T-helper 2 cell treated with Interferon-gamma antibody and Interleukin-4, amounts not matched to agents 5 μg/mL and 100 μg/mL, for 36 hours (primary cell): ENCODE results near the gene MAPK14.
A peak's percentile ranks its signal among the peaks of the same experiment; 100 is the strongest.

Source experiments
- DNase-seq: peaks from one replicate; pipeline ENCODE4 v3.0.0; 2021; ENCODE audit warnings: low spot score
- H3K27ac Mint-ChIP-seq: one replicate; pipeline ENCODE4 v1.8.0; 2021; ENCODE audit warnings: mild to moderate bottlenecking, mixed read lengths
- H3K27me3 Mint-ChIP-seq: one replicate; pipeline ENCODE4 v1.8.0; 2021; ENCODE audit warnings: low read depth, mixed read lengths
- H3K36me3 Mint-ChIP-seq: one replicate; pipeline ENCODE4 v1.8.0; 2021; ENCODE audit warnings: low read depth, mixed read lengths
- H3K4me1 Mint-ChIP-seq: one replicate; pipeline ENCODE4 v1.8.0; 2021; ENCODE audit warnings: low read depth, mixed read lengths
- H3K4me3 Mint-ChIP-seq: one replicate; pipeline ENCODE4 v1.8.0; 2022; ENCODE audit warnings: mild to moderate bottlenecking, moderate library complexity, mixed read lengths
- H3K9me3 Mint-ChIP-seq: one replicate; pipeline ENCODE4 v1.8.0; 2021; ENCODE audit warnings: mixed read lengths

Gene MAPK14

DNA sequence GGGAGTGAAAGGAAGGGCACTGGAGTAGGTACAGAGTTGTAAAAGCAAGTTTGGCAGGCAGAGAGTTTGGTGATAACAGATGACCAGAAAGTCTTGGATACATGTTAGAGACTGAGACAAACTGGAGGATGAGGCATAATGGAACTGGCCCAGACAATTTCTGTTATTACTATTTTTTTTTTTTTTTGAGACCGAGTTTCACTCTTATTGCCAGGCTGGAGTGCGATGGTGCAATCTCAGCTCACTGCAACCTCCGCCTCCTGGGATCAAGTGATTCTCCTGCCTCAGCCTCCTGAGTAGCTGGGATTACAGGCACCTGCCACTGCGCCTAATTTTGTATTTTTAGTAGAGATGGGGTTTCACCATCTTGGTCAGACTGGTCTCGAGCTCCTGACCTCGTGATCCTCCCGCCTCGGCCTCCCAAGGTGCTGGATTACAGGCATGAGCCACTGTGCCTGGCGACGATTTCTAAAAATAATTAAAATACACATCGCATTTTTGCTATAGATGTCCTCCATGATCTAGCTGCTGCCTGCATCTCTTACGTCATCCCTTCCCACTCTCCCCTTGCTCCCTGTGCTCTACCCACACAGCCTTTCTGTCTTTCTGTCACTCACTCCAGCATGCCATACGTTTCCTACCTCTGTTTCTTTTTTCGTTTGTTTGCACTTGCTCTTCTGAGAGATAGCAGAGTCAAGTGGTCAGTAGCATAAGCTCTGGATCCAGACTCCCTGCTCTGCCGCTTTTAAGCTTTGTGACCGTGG is 23.5 kb downstream of the MAPK14 start:
- DNase-seq = no peak
- no peak overlapping the region for H3K27ac Mint-ChIP-seq
- no peak overlapping the region for H3K4me3 Mint-ChIP-seq
- no peaks in the 10 kb centered on the region for H3K27me3 Mint-ChIP-seq
- H3K36me3 Mint-ChIP-seq = peaks cover 9% of the 10 kb centered on the region
- H3K4me1 Mint-ChIP-seq = peaks cover 9% of the 10 kb centered on the region
- no peaks in the 10 kb centered on the region for H3K9me3 Mint-ChIP-seq

DNA sequence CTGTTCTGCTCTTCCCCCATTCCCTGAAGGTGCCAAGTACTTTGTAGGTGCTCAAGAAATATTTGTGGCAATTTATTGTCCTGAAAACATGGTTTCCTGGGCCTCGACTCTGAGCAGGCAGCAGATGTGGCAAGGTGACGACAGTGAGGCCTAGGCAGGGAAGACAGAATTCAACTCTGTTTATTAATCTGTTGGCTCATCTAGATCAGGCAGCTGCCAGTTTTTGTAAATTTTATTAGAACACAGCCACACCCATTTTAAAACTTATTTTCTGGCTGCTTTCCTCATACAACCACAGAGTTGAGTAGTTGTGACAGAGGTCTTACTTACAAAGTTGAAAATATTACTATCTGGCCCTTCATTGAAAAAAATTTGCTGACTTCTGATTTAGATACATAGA is 24.5 kb downstream of the MAPK14 start:
- Mint-ChIP-seq H3K4me1 (peaks cover 10% of the 10 kb centered on the region), H3K9me3 (no peaks in the 10 kb centered on the region), H3K27me3 (no peaks in the 10 kb centered on the region), H3K27ac (no peak overlapping the region), H3K4me3 (no peak overlapping the region), H3K36me3 (peaks cover 6% of the 10 kb centered on the region)
- DNase-seq = no peak

DNA sequence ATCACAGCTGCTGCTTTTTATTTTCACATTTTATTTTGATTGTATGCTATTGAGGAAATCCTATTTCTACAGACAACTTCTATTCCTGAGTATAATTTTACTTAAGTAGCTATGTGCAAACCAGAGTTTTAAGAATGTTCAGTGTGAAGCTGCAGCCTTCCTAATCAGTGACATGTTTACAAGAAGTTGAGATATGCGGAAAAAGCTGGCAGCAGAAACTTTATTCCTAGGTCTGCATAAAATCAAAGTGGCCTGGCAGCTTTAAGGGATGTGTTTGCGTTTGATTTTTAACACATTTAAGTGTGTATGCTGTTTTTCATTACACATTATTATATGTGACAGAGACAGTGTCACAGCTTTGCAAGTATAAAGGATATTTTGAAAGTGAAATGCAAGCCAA is 26.3 kb downstream of the MAPK14 start:
- H3K4me1 Mint-ChIP-seq = peaks cover 9% of the 10 kb centered on the region
- no peak overlapping the region for H3K4me3 Mint-ChIP-seq
- H3K9me3 Mint-ChIP-seq = no peaks in the 10 kb centered on the region
- peaks cover 3% of the 10 kb centered on the region for H3K36me3 Mint-ChIP-seq
- DNase-seq = no peak
- no peak overlapping the region for H3K27ac Mint-ChIP-seq
- H3K27me3 Mint-ChIP-seq = no peaks in the 10 kb centered on the region

DNA sequence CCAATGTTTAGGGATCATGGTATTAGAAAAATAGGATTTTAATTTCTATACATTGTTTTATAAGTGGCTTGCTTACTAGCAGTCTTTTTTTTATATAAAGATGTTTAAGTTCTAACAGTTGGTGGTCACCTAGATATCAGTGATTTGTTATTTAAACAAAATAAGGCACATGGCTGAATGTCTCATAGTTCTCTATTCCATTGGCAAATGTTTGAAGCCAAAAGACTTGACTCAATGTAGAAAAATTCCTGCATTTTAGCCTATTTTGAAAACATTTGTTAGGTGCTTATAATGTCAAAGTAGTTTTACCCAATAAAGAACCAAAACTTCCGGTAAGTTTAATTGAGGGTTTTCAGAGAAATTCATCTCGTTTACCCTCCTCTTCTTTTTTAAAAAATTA is 26.8 kb downstream of the MAPK14 start:
- H3K4me1 Mint-ChIP-seq = peaks cover 9% of the 10 kb centered on the region
- H3K27me3 Mint-ChIP-seq = no peaks in the 10 kb centered on the region
- peaks cover 5% of the 10 kb centered on the region for H3K36me3 Mint-ChIP-seq
- H3K4me3 Mint-ChIP-seq = no peak overlapping the region
- no peak for DNase-seq
- H3K9me3 Mint-ChIP-seq = no peaks in the 10 kb centered on the region
- H3K27ac Mint-ChIP-seq = no peak overlapping the region

DNA sequence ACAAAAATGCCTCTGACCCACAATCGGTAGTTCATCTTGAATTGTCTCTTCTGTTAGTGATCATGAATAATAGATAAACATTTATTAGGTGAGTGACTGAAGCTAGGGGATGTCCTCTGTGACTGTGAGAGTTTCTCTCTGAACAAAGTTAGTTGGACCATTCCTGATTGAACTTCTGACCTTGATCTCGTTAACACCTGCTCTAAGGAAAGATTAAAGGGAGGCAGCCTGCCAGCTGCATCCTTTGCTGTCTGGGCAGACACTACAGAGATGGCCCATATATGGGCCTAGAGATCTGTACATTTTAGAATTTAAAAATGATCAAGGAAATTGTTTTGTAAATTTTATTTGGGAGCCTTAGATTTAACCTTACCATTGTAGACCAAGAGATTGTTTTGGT is 27.3 kb downstream of the MAPK14 start:
- peaks cover 9% of the 10 kb centered on the region for H3K4me1 Mint-ChIP-seq
- no peak for DNase-seq
- H3K9me3 Mint-ChIP-seq = no peaks in the 10 kb centered on the region
- H3K4me3 Mint-ChIP-seq = no peak overlapping the region
- no peaks in the 10 kb centered on the region for H3K27me3 Mint-ChIP-seq
- no peak overlapping the region for H3K27ac Mint-ChIP-seq
- H3K36me3 Mint-ChIP-seq = peaks cover 10% of the 10 kb centered on the region

DNA sequence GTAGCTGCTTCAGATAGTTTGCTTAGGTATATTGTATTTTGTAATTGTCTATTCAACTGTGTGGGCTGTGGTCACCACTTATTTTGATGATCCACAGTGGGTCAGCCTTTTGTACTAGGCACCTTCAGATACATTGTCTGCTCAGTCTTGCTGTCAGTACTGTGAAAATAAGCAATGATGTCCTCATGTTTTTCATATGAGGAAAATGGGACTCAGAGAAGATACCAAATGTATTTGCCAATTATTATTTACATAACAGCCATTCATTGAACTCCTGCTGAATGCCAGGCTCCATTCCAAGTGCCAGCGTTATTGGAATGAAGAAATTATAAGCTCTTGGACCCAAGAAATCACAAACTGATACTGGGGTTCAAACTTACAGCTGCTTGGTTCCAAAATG is 28.6 kb downstream of the MAPK14 start:
- Mint-ChIP-seq H3K27me3 (no peaks in the 10 kb centered on the region), H3K36me3 (peaks cover 20% of the 10 kb centered on the region), H3K9me3 (no peaks in the 10 kb centered on the region), H3K4me3 (no peak overlapping the region), H3K27ac (no peak overlapping the region), H3K4me1 (peaks cover 9% of the 10 kb centered on the region)
- DNase-seq = no peak

DNA sequence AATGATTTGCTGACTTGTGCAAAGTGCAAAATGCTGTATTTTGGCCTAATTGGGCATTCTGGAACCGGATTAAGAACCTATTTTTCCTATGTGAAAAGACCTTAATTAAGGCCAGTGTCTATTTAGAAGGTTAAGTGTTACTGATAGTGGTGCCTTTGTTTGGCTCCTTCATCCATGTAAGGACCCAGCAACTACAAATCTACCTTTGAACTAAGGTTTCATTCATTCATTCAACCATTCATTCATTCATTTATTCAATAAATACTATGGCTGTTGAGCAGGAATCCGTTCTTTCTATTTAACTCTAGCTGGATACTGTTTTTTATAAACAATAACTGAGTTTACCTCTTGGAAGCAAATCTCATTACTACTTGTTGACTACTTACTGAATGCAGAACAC is 33.6 kb downstream of the MAPK14 start:
- no peak overlapping the region for H3K27ac Mint-ChIP-seq
- peaks cover 19% of the 10 kb centered on the region for H3K4me1 Mint-ChIP-seq
- H3K4me3 Mint-ChIP-seq = no peak overlapping the region
- DNase-seq = no peak
- H3K27me3 Mint-ChIP-seq = no peaks in the 10 kb centered on the region
- H3K36me3 Mint-ChIP-seq = peaks cover 32% of the 10 kb centered on the region
- H3K9me3 Mint-ChIP-seq = no peaks in the 10 kb centered on the region

DNA sequence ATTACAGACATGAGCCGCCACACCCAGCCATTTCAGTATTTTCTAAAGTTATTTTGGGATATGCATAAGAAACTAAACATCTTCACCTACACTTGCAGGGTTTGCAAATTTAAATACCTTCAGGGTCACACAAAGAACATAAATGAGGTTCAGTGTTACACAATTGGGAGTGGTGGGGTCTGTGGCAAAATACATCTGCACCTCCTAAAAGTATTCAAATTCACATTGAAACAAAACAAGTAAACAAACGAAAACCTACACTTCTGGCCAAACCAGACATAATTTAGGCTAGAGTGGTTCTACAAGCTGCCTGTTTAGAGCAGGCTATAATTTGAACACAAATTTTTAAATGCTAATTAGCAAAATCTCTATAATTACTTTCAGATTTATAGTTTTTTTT is 34.6 kb downstream of the MAPK14 start:
- H3K9me3 Mint-ChIP-seq = no peaks in the 10 kb centered on the region
- no peak for DNase-seq
- no peaks in the 10 kb centered on the region for H3K27me3 Mint-ChIP-seq
- H3K27ac Mint-ChIP-seq = no peak overlapping the region
- H3K36me3 Mint-ChIP-seq = peaks cover 32% of the 10 kb centered on the region
- peaks cover 20% of the 10 kb centered on the region for H3K4me1 Mint-ChIP-seq
- no peak overlapping the region for H3K4me3 Mint-ChIP-seq

DNA sequence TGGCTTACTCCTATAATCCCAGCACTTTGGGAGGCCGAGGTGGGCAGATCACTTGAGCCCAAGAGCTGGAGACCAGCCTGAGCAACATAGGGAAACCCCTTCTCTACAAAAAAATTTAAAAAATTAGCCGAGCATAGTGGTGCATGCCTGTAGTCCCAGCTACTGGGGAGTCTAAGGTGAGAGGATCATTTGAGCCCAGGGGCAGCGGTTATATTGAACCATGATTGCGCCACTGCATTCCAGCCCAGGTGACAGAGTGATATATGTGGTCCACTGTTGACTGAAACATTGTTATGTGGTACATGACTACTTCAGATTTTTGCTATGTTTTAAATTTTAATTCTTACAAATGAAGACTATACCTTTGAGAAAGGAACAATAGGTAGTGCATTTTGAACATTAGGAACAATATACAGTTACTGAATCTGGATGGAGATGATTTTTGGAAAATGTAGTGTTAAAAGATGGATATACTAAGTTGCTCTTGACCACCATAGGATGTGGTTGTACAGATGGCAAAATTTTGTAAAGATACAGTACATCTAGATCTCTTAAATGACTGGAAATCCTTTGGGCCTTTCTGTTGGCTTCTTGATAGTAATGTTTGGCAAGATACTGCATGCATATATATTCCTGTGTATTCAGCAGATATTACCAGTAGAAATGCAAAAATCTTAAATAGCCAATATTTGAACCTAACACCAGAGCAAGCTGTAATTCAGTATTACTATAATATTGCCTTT is 35.9 kb downstream of the MAPK14 start:
- peaks cover 26% of the 10 kb centered on the region for H3K4me1 Mint-ChIP-seq
- H3K9me3 Mint-ChIP-seq = no peaks in the 10 kb centered on the region
- H3K27me3 Mint-ChIP-seq = no peaks in the 10 kb centered on the region
- no peak overlapping the region for H3K27ac Mint-ChIP-seq
- DNase-seq = no peak
- no peak overlapping the region for H3K4me3 Mint-ChIP-seq
- H3K36me3 Mint-ChIP-seq = peaks cover 32% of the 10 kb centered on the region

DNA sequence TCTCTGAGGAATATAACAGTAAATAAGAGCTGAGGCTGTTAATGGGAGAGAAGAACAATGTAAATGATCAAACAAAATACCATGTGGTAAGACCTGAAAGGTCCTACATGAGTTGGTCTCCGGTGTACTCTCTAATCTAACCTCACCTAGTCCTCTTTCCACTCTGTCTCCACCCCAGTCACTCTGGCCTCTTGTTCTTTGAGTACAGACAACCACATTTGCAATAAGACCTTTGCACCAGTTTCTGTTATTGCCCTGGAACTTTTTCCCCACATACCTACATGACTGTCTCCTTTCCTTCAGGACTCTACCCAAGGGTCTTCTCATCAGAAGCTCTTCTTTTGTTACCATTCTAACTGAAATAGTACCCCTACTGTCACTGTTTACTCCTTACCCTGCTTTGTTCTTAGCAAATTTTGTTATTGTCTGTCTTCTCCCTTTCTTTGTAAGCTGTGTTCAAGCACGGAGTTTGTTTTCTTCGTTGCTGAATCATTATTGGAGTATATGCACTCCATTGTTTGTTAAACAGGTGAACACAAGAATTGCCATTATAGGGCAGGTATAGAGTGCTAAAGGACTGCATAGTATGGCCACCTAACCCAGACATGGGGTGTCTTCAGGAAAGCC is 37.3 kb downstream of the MAPK14 start:
- Mint-ChIP-seq H3K9me3 (no peaks in the 10 kb centered on the region), H3K27ac (peak overlapping the region; percentile 33), H3K4me1 (peaks cover 29% of the 10 kb centered on the region), H3K4me3 (no peak overlapping the region), H3K27me3 (no peaks in the 10 kb centered on the region), H3K36me3 (peaks cover 26% of the 10 kb centered on the region)
- no peak for DNase-seq

DNA sequence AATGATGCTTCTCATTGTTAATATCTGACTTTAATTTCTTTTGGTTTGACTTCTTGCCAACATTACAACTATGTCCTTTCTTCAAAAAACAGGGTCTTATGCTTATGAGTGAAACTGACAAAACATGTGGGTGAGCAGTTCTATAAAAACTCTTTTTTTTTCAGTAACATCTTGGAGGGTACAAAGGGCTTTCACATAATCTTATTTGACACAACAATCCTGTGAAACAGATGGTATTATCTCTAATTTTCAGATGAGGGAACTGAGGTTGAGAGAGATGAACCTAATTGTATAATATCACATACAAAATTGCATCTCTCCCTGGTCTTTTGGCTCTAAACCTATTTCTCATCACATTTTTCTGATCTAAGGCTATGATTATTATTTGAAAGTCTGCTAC is 38.3 kb downstream of the MAPK14 start:
- Mint-ChIP-seq H3K27me3 (no peaks in the 10 kb centered on the region), H3K4me3 (no peak overlapping the region), H3K36me3 (peaks cover 18% of the 10 kb centered on the region), H3K27ac (no peak overlapping the region), H3K9me3 (no peaks in the 10 kb centered on the region), H3K4me1 (peaks cover 29% of the 10 kb centered on the region)
- DNase-seq = no peak

DNA sequence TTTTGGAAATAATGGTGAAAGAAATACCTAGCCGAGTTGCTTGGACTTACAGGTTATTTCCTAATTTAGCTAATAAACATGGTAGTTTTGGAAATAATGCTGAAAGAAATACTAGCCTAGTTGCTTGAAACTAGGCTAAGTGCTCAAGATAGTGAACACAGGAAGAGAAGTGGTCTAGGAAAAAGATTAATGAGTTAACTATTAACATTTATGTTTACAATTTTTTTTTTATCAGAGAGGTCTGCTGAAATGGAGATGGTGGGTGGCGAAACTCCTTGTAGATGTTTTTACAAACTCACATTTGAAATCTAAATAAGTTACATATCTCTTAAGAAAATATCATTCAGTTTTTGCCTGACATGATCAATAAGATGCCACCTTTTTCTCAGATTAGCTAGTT is 39.2 kb downstream of the MAPK14 start:
- Mint-ChIP-seq H3K4me3 (no peak overlapping the region), H3K4me1 (peaks cover 29% of the 10 kb centered on the region), H3K36me3 (peaks cover 11% of the 10 kb centered on the region), H3K27me3 (no peaks in the 10 kb centered on the region), H3K9me3 (no peaks in the 10 kb centered on the region), H3K27ac (no peak overlapping the region)
- no peak for DNase-seq

DNA sequence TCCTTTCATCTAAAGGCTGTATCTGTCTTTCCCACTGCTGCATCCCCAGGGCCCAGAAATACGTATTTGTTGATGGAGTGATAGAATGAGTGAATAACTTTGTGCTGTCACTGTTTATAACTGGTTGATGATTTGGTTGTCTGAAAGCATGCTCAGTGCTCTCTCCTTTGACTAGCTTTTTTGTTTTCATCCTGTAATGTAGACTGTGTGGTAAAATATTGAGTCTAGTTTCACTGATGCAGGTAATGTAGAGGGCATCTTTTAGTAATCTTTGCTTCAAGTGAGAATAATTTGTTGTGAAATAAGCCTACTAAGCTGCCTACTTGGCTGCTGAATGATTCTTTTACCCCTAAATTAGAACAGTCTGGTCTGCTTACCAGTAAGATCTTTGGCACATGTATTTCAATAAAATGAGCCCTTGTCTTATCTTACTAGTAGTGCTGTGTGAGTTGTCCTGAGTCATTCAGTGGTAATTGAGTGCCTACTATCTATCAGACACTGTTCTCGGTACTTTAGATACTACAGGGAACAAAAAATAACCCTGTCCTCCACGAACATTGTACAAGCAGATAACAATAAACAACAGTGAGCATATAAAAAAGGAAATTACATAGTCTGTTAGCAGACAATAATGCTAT is 39.9 kb downstream of the MAPK14 start:
- Mint-ChIP-seq H3K27me3 (no peaks in the 10 kb centered on the region), H3K36me3 (peaks cover 12% of the 10 kb centered on the region), H3K27ac (no peak overlapping the region), H3K4me1 (peaks cover 29% of the 10 kb centered on the region), H3K9me3 (no peaks in the 10 kb centered on the region), H3K4me3 (no peak overlapping the region)
- no peak for DNase-seq

DNA sequence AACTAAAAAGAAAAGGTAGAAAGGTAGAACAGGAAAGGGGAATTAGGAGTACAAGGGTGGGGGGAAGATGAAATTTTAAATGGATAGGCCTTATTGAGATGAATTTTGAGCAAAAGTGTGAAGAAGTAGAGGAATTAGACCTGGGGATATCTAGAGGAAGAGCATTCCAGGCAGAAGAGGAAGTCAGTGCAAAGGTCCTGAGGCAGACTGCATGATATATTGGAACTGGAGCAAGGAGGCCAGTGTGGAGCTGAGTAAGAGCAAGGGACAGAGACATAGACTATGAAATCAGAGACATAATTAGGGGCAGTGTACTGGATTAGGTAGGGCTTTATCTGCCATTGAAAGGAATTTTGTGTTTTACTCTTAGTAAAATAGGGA is 40.4 kb downstream of the MAPK14 start:
- DNase-seq = no peak
- Mint-ChIP-seq H3K36me3 (peaks cover 14% of the 10 kb centered on the region), H3K4me1 (peaks cover 29% of the 10 kb centered on the region), H3K27ac (no peak overlapping the region), H3K27me3 (no peaks in the 10 kb centered on the region), H3K9me3 (no peaks in the 10 kb centered on the region), H3K4me3 (no peak overlapping the region)
